H1 (cell line): ENCODE data around the gene ENTPD1. TPM values are rescaled to one million over a fixed set of nuclear protein-coding genes. Genes with fewer than 3 reads are reported as not detected.
"Not testable (repeated sequence)": the region's sequence is repeated elsewhere in the genome, so short reads cannot be mapped to it uniquely, and the experiment has no call there.

ENCODE experiments used
- CTCF ChIA-PET: fragments of 300-600 bp; sonication (Branson Sonifier 250); formaldehyde crosslinking; loops from one replicate; lab custom pipeline; 2021; ENCODE audit not compliant: partially characterized antibody; lab: Charles Lee
- POLR2A ChIA-PET: fragments of 300-600 bp; sonication (Branson Sonifier 250); formaldehyde crosslinking; loops from one replicate; lab custom pipeline; 2021; ENCODE audit warnings: inconsistent platforms; ENCODE audit not compliant: partially characterized antibody; lab: Charles Lee
- DNase-seq, 2 experiments: peaks; one replicate each; pipeline versions ENCODE4 v3.0.0 to v3.0.0-alpha.2; 2010 to 2022; ENCODE audit warnings: low spot score in 2 of 2, low read depth in 1 of 2, mixed read lengths in 1 of 2
- FAIRE-seq: peaks from 2 replicates; lab custom pipeline; 2011; peaks lifted over from hg19 to GRCh38; lab: Jason Lieb, UNC
- H2AFZ ChIP-seq: 2 replicates; pipeline ENCODE4 v1.8.1; 2012; ENCODE audit warnings: low read length, inconsistent platforms
- H2AK5ac ChIP-seq: 2 replicates; pipeline ENCODE4 v1.6.1; 2013; ENCODE audit warnings: low read depth, low read length
- H2BK120ac ChIP-seq: replicated peaks from 2 replicates; pipeline ENCODE3; 2013; ENCODE audit warnings: low read depth, low read length, inconsistent platforms
- H2BK12ac ChIP-seq: 2 replicates; pipeline ENCODE4 v1.6.1; 2013; ENCODE audit warnings: low read depth, low read length
- H2BK15ac ChIP-seq: 2 replicates; pipeline ENCODE4 v1.6.1; 2013; ENCODE audit warnings: low read length
- H2BK20ac ChIP-seq: 2 replicates; pipeline ENCODE4 v1.6.1; 2013; ENCODE audit warnings: low read length
- H2BK5ac ChIP-seq: 2 replicates; pipeline ENCODE4 v1.6.1; 2013; ENCODE audit warnings: low read depth, low read length
- H3K14ac ChIP-seq: 2 replicates; pipeline ENCODE4 v1.6.1; 2013; ENCODE audit warnings: inconsistent platforms; ENCODE audit not compliant: insufficient read length
- H3K18ac ChIP-seq: 2 replicates; pipeline ENCODE4 v1.6.1; 2013; ENCODE audit warnings: low read length; ENCODE audit errors: extremely low read depth
- H3K23ac ChIP-seq: 2 replicates; pipeline ENCODE4 v1.6.1; 2013; ENCODE audit warnings: inconsistent platforms; ENCODE audit not compliant: insufficient read length
- H3K23me2 ChIP-seq: 2 replicates; pipeline ENCODE4 v1.6.1; 2013; ENCODE audit warnings: low read depth, low read length
- H3K27ac ChIP-seq: 2 replicates; pipeline ENCODE4 v1.6.1; 2011; ENCODE audit warnings: low read depth, low read length, inconsistent platforms
- H3K27me3 ChIP-seq, 4 experiments: replicated peaks in 1 of 4; 1 replicate in 1 of 4; 2 replicates in 3 of 4; pipeline versions ENCODE4 v1.6.1 to v1.8.1; 2011 to 2013; ENCODE audit warnings: low read length in 3 of 4, mild to moderate bottlenecking in 3 of 4, inconsistent platforms in 2 of 4, mixed read lengths in 2 of 4, moderate library complexity in 1 of 4; ENCODE audit not compliant: control insufficient read depth in 3 of 4, insufficient read depth in 3 of 4; ENCODE audit errors: extremely low read depth in 1 of 4
- H3K36me3 ChIP-seq, 4 experiments: 2 replicates each; pipeline versions ENCODE4 v1.6.1 to v1.8.1; 2011 to 2013; ENCODE audit warnings: mild to moderate bottlenecking in 4 of 4, low read length in 3 of 4, moderate library complexity in 2 of 4, control low read depth in 1 of 4, inconsistent platforms in 1 of 4; ENCODE audit not compliant: insufficient read depth in 4 of 4, control insufficient read depth in 2 of 4
- H3K4ac ChIP-seq: replicated peaks from 2 replicates; pipeline ENCODE3; 2013; ENCODE audit warnings: low read length, low read depth, mixed read lengths, inconsistent platforms; ENCODE audit not compliant: insufficient read length
- H3K4me1 ChIP-seq, 4 experiments: replicated peaks in 1 of 4; 1 replicate in 1 of 4; 2 replicates in 3 of 4; pipeline versions ENCODE4 v1.6.1 to v1.8.1; 2011 to 2013; ENCODE audit warnings: low read length in 3 of 4, inconsistent platforms in 2 of 4, mixed read lengths in 1 of 4; ENCODE audit not compliant: insufficient read depth in 4 of 4, control insufficient read depth in 3 of 4
- H3K4me2 ChIP-seq, 2 experiments: 2 replicates each; pipeline versions ENCODE4 v1.6.1 to v1.8.1; 2011 to 2013; ENCODE audit warnings: low read depth in 2 of 2, low read length in 2 of 2, control low read depth in 1 of 2, inconsistent platforms in 1 of 2, mild to moderate bottlenecking in 1 of 2; ENCODE audit not compliant: insufficient read depth in 1 of 2
- H3K4me3 ChIP-seq, 4 experiments: fragments of 200-600, 300-600 bp in 1 of 4; sonication (generic), shearing (Covaris generic), sonication (Bioruptor Twin) in 1 of 4; 2 replicates each; pipeline versions ENCODE4 v1.5.1 to v1.8.1; 2011 to 2016; ENCODE audit warnings: low read length in 4 of 4, low read depth in 3 of 4, control low read depth in 2 of 4, inconsistent platforms in 2 of 4, mild to moderate bottlenecking in 2 of 4, mixed read lengths in 1 of 4, moderate library complexity in 1 of 4; ENCODE audit not compliant: insufficient read depth in 2 of 4; ENCODE audit errors: extremely low read depth in 1 of 4
- H3K56ac ChIP-seq: replicated peaks from 2 replicates; pipeline ENCODE3; 2013; ENCODE audit warnings: low read depth, mild to moderate bottlenecking, mixed read lengths, low read length, inconsistent platforms; ENCODE audit not compliant: insufficient read length
- H3K79me1 ChIP-seq: 2 replicates; pipeline ENCODE4 v1.6.1; 2013; ENCODE audit warnings: low read depth, low read length, control low read depth
- H3K79me2 ChIP-seq, 2 experiments: 2 replicates each; pipeline versions ENCODE4 v1.6.1 to v1.8.1; 2012 to 2013; ENCODE audit warnings: low read length in 2 of 2, mild to moderate bottlenecking in 2 of 2, inconsistent platforms in 1 of 2; ENCODE audit not compliant: insufficient read depth in 2 of 2, control insufficient read depth in 1 of 2
- H3K9ac ChIP-seq, 4 experiments: replicated peaks in 1 of 4; 1 replicate in 1 of 4; 2 replicates in 3 of 4; pipeline versions ENCODE4 v1.6.1 to v1.8.1; 2011 to 2013; ENCODE audit warnings: low read depth in 3 of 4, low read length in 3 of 4, control low read depth in 2 of 4, mild to moderate bottlenecking in 2 of 4, moderate library complexity in 2 of 4, inconsistent platforms in 1 of 4; ENCODE audit errors: extremely low read depth in 1 of 4
- H3K9me3 ChIP-seq, 2 experiments: 2 replicates each; pipeline versions ENCODE4 v1.6.1 to v1.8.1; 2012 to 2013; ENCODE audit warnings: mild to moderate bottlenecking in 2 of 2, moderate library complexity in 2 of 2, control low read depth in 1 of 2, inconsistent platforms in 1 of 2, low read depth in 1 of 2, low read length in 1 of 2, mixed read lengths in 1 of 2; ENCODE audit not compliant: insufficient read depth in 2 of 2
- H4K20me1 ChIP-seq, 2 experiments: replicated peaks in 1 of 2; 2 replicates each; pipeline versions ENCODE3 to v1.8.1; 2011 to 2013; ENCODE audit warnings: inconsistent platforms in 2 of 2, low read length in 2 of 2, mild to moderate bottlenecking in 1 of 2; ENCODE audit not compliant: insufficient read depth in 2 of 2, control insufficient read depth in 1 of 2
- H4K5ac ChIP-seq: 2 replicates; pipeline ENCODE4 v1.6.1; 2013; ENCODE audit warnings: low read length, low read depth, mixed read lengths, inconsistent platforms; ENCODE audit not compliant: insufficient read length
- H4K8ac ChIP-seq: 2 replicates; pipeline ENCODE4 v1.8.0; 2013; ENCODE audit warnings: mild to moderate bottlenecking, moderate library complexity, low read length, inconsistent platforms; ENCODE audit not compliant: insufficient read depth; ENCODE audit errors: extremely low read depth
- H4K91ac ChIP-seq: replicated peaks from 2 replicates; pipeline ENCODE3; 2013; ENCODE audit warnings: low read length, mixed read lengths, inconsistent platforms; ENCODE audit not compliant: insufficient read length
- polyA plus RNA-seq, 7 experiments: library from polyadenylated mRNA; depleted of rRNA in 3 of 7; stranded (reverse) in 5 of 7; unstranded in 2 of 7; fragments of >200 nt in 5 of 7; fragments of 200-250 nt in 2 of 7; gene quantifications; 1 replicate in 5 of 7; 2 replicates in 1 of 7; 4 replicates in 1 of 7; pipeline versions ENCODE4 v1.2.1 to v1.2.3, GENCODE V29; 2011 to 2013; ENCODE audit warnings: missing spikeins in 2 of 7, mixed read lengths in 2 of 7
- total RNA-seq: library from RNA; stranded (reverse); fragmentation: NEBNext Ultra II Directional; extraction: Animal tissue kit (Norgen Biotek cat#: 25700); gene quantifications from 2 replicates; pipeline ENCODE4 v1.2.1, GENCODE V29; 2021

Gene ENTPD1
- total and polyA plus RNA-seq, 2 of the 8 experiments (the other 6 are each of a cell fraction or from before 2014, with no cell fraction given) = 2.2 to 2.5 TPM

DNA sequence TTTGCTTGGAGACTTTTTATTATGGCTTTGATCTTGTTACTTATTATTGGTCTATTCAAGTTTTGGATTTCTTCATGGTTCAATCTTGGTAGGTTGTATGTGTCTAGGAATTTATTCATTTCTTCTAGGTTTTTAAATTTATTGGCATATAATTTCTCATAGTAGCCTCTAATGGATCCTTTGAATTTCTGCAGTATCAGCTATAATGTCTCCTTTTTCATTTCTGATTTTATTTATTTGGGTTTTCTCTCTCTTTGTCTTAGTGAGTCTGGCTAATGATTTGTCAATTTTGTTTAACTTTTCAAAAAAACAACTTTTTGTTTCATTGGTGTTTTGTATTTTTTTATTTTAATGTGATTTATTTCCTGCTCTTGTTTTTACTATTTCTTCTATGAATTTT is 160.1 kb downstream of the ENTPD1 start:
- FAIRE-seq, H2BK15ac ChIP-seq, H3K27me3 ChIP-seq, H3K79me2 ChIP-seq, H3K36me3 ChIP-seq, H4K91ac ChIP-seq, H3K23ac ChIP-seq, H3K9ac ChIP-seq, DNase-seq, H3K56ac ChIP-seq, H3K4ac ChIP-seq, H4K20me1 ChIP-seq, H3K18ac ChIP-seq, H3K14ac ChIP-seq, H2AK5ac ChIP-seq, H2AFZ ChIP-seq, H4K5ac ChIP-seq, H3K4me3 ChIP-seq, H4K8ac ChIP-seq, H2BK5ac ChIP-seq, H3K9me3 ChIP-seq, H2BK120ac ChIP-seq, H3K79me1 ChIP-seq, H2BK12ac ChIP-seq, POLR2A ChIA-PET, H3K4me1 ChIP-seq, H3K4me2 ChIP-seq, H3K23me2 ChIP-seq, H3K27ac ChIP-seq, H2BK20ac ChIP-seq, CTCF ChIA-PET: not testable (repeated sequence)

Other genes with a start within 250 kb of the ENTPD1 start
- 35.0 and 36.3 TPM in 2 replicates for gene SORBS1, start 194.8 kb upstream of the ENTPD1 start, total RNA-seq
- 16.0 and 17.5 TPM in 2 replicates for gene SORBS1, start 194.8 kb upstream of the ENTPD1 start, polyA plus RNA-seq (2011; rRNA removed)
- 122 and 128 TPM in 2 replicates for gene ALDH18A1, start 99.5 kb upstream of the ENTPD1 start, total RNA-seq
- 59.6 and 61.9 TPM in 2 replicates for gene ALDH18A1, start 99.5 kb upstream of the ENTPD1 start, polyA plus RNA-seq (2011; rRNA removed)
- gene TCTN3, start 62.2 kb upstream of the ENTPD1 start, total RNA-seq = 31.9 and 34.7 TPM in 2 replicates
- gene TCTN3, start 62.2 kb upstream of the ENTPD1 start, polyA plus RNA-seq (2011; rRNA removed) = 39.8 and 49.2 TPM in 2 replicates
- gene CC2D2B, start 151.8 kb downstream of the ENTPD1 start, total RNA-seq = 0.29 and 0.71 TPM in 2 replicates
- 0.09 TPM in 1 of 2 replicates, not detected in the other for gene CC2D2B, start 151.8 kb downstream of the ENTPD1 start, polyA plus RNA-seq (2011; rRNA removed)